ENCODE results near the gene C14orf132.

The C14orf132 gene

DNA sequence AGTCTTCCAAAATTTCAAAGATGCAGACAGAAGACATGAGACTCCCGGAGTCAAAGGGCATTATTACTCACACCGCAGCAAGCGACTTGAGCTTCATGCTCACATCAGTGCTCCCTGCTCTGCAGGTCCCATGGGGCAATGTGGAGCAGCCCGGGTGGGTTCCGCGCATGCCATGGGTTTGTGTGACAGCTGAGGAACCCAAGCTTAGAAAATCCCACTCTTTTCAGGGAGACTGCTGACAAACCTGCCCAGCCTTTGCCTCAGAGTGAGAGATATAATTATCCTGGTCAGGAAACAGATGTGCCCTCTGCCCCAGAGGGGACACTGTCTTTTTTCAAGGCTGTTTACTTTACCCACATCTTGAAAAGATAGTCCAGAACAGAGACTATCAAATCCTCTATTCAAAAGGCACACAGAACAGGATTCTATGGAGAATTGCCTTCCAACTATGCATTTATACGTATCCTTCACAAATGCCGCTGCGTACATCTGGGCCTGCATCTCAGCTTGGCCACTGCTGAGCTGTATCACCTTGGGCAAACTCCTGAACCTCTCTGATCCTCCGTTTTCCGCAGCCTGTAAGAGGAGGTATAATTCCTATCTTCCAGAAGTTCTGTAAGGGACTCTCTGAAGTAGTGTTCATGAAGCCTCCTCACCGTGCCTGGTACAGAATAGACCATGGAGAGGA lies 16.0 kb downstream of the C14orf132 start:
- no peak for DNase-seq (ENCODE audit: insufficient read length)
- no peak for FAIRE-seq
- TF ChIP-seq TAF1 (IDR thresholded peaks at IDR 0.05; ENCODE audit: borderline replicate concordance, low read depth, low read length), result no peak
- TF ChIP-seq POLR2A (IDR thresholded peaks at IDR 0.05; ENCODE audit: low read depth, low read length), result no peak
- no peak for TF ChIP-seq POLR2AphosphoS5 (IDR thresholded peaks at IDR 0.05; ENCODE audit: low read depth, low read length)

GRCh38 chr14:96055753-96056508 lies 16.8 kb downstream of the C14orf132 start:
- DNase-seq (ENCODE audit: insufficient read length) (no peak), FAIRE-seq (no peak)
- TF ChIP-seq TAF1 (IDR thresholded peaks at IDR 0.05; ENCODE audit: borderline replicate concordance, low read depth, low read length), result no peak
- TF ChIP-seq POLR2AphosphoS5 (IDR thresholded peaks at IDR 0.05; ENCODE audit: low read depth, low read length), result no peak
- no peak for TF ChIP-seq POLR2A (IDR thresholded peaks at IDR 0.05; ENCODE audit: low read depth, low read length)

GRCh38 chr14:96056509-96057422 lies 17.6 kb downstream of the C14orf132 start:
- no peak for FAIRE-seq
- TF ChIP-seq POLR2A (IDR thresholded peaks at IDR 0.05; ENCODE audit: low read depth, low read length) (no peak), POLR2AphosphoS5 (IDR thresholded peaks at IDR 0.05; ENCODE audit: low read depth, low read length) (no peak), TAF1 (IDR thresholded peaks at IDR 0.05; ENCODE audit: borderline replicate concordance, low read depth, low read length) (no peak)
- no peak for DNase-seq (ENCODE audit: insufficient read length)

GRCh38 chr14:96057738-96058137 lies 18.6 kb downstream of the C14orf132 start:
- TF ChIP-seq TAF1 (IDR thresholded peaks at IDR 0.05; ENCODE audit: borderline replicate concordance, low read depth, low read length), result no peak
- TF ChIP-seq POLR2A (IDR thresholded peaks at IDR 0.05; ENCODE audit: low read depth, low read length), result no peak
- no peak for TF ChIP-seq POLR2AphosphoS5 (IDR thresholded peaks at IDR 0.05; ENCODE audit: low read depth, low read length)
- FAIRE-seq (no peak), DNase-seq (ENCODE audit: insufficient read length) (no peak)

GRCh38 chr14:96058576-96059200 lies 19.5 kb downstream of the C14orf132 start:
- TF ChIP-seq POLR2A (IDR thresholded peaks at IDR 0.05; ENCODE audit: low read depth, low read length), result no peak
- TF ChIP-seq TAF1 (IDR thresholded peaks at IDR 0.05; ENCODE audit: borderline replicate concordance, low read depth, low read length), result no peak
- no peak for TF ChIP-seq POLR2AphosphoS5 (IDR thresholded peaks at IDR 0.05; ENCODE audit: low read depth, low read length)
- DNase-seq (ENCODE audit: insufficient read length) (no peak), FAIRE-seq (no peak)

GRCh38 chr14:96059519-96060135 lies 20.5 kb downstream of the C14orf132 start:
- no peak for TF ChIP-seq POLR2AphosphoS5 (IDR thresholded peaks at IDR 0.05; ENCODE audit: low read depth, low read length)
- no peak for TF ChIP-seq TAF1 (IDR thresholded peaks at IDR 0.05; ENCODE audit: borderline replicate concordance, low read depth, low read length)
- TF ChIP-seq POLR2A (IDR thresholded peaks at IDR 0.05; ENCODE audit: low read depth, low read length), result no peak
- FAIRE-seq (no peak), DNase-seq (ENCODE audit: insufficient read length) (no peak)

DNA sequence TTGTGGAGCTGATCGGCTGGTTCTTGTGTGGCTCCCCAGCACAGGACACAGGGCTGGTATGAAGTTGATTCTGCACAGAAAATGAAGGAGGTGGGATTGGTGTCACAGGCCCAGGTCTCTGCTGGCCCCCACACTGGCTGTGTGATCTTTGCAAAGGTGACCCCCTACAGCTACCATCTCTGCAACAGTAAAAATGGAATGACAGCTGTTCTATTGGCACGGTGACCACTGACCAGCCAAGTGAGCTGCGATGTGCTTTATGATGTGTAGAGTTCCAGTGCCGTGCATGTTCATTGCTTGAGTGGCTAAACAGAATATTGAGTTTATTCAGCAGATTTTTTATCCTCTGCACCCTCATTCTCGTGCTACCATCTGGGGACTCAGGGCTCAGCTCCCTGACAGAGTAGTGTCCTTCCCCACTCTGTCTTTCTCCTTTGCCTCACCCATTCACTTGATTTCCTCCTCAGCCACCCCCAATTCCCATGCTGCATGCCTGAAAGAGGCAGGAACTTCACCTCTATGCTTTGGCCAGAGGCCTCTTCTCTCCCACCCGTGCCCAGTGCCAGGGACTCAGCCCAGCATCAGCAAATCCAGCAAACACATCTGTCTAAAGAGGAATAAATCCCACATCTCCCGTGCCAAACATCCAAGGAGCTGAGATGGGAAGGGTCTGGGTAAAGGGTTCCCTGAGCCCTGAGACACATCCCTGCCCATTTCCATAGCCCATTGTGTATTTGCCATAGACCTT lies 21.2 kb downstream of the C14orf132 start:
- no peak for FAIRE-seq
- TF ChIP-seq POLR2AphosphoS5 (IDR thresholded peaks at IDR 0.05; ENCODE audit: low read depth, low read length), result no peak
- TF ChIP-seq POLR2A (IDR thresholded peaks at IDR 0.05; ENCODE audit: low read depth, low read length), result no peak
- no peak for TF ChIP-seq TAF1 (IDR thresholded peaks at IDR 0.05; ENCODE audit: borderline replicate concordance, low read depth, low read length)
- DNase-seq (ENCODE audit: insufficient read length), result no peak

DNA sequence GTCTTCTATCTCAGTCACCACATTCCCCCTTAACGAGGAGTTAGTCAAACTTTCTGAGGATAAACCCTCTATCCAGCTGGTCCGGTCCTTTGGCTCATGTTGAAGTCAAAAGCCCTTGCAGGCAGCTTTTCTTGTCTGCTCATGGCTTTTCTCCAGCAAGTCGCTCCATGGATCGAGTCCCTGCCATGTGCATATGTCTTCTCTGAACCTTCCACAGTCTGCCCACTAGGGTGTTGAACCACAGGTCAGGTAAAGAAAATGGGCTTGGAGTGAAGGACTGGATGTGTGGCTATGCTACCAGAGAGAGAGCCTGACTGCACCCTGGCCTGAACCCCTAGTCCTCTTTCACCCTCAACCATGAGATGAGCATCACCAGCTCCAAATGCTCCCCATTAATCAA lies 22.8 kb downstream of the C14orf132 start:
- no peak for FAIRE-seq
- DNase-seq (ENCODE audit: insufficient read length), result no peak
- TF ChIP-seq POLR2AphosphoS5 (IDR thresholded peaks at IDR 0.05; ENCODE audit: low read depth, low read length) (no peak), TAF1 (IDR thresholded peaks at IDR 0.05; ENCODE audit: borderline replicate concordance, low read depth, low read length) (no peak)

DNA sequence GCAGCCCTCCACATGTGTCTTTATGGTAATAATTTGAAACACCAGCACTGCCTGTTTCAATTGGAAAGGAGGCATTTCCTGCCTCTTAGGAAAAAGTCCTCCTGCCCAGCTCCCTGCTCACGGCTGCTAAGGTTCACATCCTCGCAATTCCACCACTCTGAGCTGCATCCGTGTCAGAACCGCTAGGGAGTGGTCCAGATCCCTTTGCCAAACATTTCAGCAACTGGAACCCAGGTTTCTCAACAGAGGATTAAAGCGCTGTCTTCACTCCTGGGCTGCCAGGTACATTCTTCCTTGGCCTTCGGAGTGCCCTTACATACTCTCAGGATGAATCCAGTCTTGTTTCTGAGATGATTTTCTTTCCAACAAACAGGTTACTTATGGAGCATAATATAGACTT lies 23.3 kb downstream of the C14orf132 start:
- no peak for FAIRE-seq

DNA sequence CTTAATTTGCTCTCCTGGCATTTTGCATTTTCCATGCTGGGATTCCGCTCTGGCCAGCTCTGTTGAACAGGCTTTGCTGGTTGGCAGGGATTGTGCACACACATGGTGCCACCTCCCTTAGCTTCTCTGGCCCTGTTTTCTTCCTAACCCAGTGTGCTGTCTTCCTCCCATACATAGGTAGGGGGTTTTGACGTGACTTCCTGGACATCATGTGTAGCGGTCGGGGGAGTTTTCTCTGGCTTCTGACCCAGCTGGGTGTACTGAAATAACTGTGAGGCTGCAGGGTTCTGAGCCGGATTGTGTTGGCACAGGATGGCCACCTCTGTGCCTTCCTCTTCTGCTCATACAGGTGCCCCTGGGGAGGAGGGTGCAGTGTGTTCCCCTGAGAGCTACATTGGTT lies 25.7 kb downstream of the C14orf132 start:
- no peak for DNase-seq (ENCODE audit: insufficient read length)
- peak; percentile 17 for FAIRE-seq
- TF ChIP-seq POLR2AphosphoS5 (IDR thresholded peaks at IDR 0.05; ENCODE audit: low read depth, low read length), result no peak
- no peak for TF ChIP-seq TAF1 (IDR thresholded peaks at IDR 0.05; ENCODE audit: borderline replicate concordance, low read depth, low read length)
- no peak for TF ChIP-seq POLR2A (IDR thresholded peaks at IDR 0.05; ENCODE audit: low read depth, low read length)

More for the DNA sequence above, 23.3 kb downstream of the C14orf132 start:
- no peak for DNase-seq (ENCODE audit: insufficient read length)
- no peak for TF ChIP-seq POLR2A (IDR thresholded peaks at IDR 0.05; ENCODE audit: low read depth, low read length)
- TF ChIP-seq TAF1 (IDR thresholded peaks at IDR 0.05; ENCODE audit: borderline replicate concordance, low read depth, low read length), result no peak
- TF ChIP-seq POLR2AphosphoS5 (IDR thresholded peaks at IDR 0.05; ENCODE audit: low read depth, low read length), result no peak

Data from GM12892 (cell line).